Measurements from ENCODE around the gene TEKTIP1. TPM values are rescaled to one million over a fixed set of nuclear protein-coding genes. Genes with fewer than 3 reads are reported as not detected.

Gene TEKTIP1
- total and polyA plus RNA-seq, 2 of the 4 experiments (the other 2 are of a cell fraction): not detected

GRCh38 chr19:3519126-3519525 is 19.8 kb upstream of the TEKTIP1 start:
- no peak overlapping the region for H3K4ac ChIP-seq (ENCODE audit: low read depth, low read length)
- no peak overlapping the region for H4K91ac ChIP-seq (ENCODE audit: insufficient read depth, low read depth, low read length)
- no peak overlapping the region for H2BK120ac ChIP-seq (ENCODE audit: low read depth, low read length)
- no peak overlapping the region for H2AK5ac ChIP-seq (ENCODE audit: low read depth, low read length)
- no peak overlapping the region for H3K18ac ChIP-seq (ENCODE audit: low read depth, low read length)
- no peak overlapping the region for H3K56ac ChIP-seq (ENCODE audit: extremely low read depth, insufficient read depth, low read length)
- TF ChIP-seq RAD21 (IDR thresholded peaks at IDR 0.05; ENCODE audit: low read length) (no peak), CTCF (conservative IDR thresholded peaks at IDR 0.05; ENCODE audit: low read depth, low read length) (no peak), RCOR1 (IDR thresholded peaks at IDR 0.05; ENCODE audit: insufficient replicate concordance, low read length) (no peak), CEBPB (IDR thresholded peaks at IDR 0.05; ENCODE audit: low read depth, low read length) (no peak), SMC3 (IDR thresholded peaks at IDR 0.05; ENCODE audit: low read depth, low read length) (no peak), MAFK (IDR thresholded peaks at IDR 0.05; ENCODE audit: low read depth, low read length) (no peak), POLR2A (IDR thresholded peaks at IDR 0.05; ENCODE audit: low read depth, low read length) (no peak), MAZ (IDR thresholded peaks at IDR 0.05; ENCODE audit: borderline replicate concordance, low read depth, low read length) (no peak), NFE2L2 (IDR thresholded peaks at IDR 0.05; ENCODE audit: low read depth, low read length) (no peak), CHD1 (IDR thresholded peaks at IDR 0.05; ENCODE audit: low read depth, low read length) (no peak)
- no peaks in the 10 kb centered on the region for H3K9me3 ChIP-seq (ENCODE audit: control insufficient read depth, insufficient read depth, low read length)
- 93% methylated on average over 15 of the region's 18 CpGs; no CpG with 5 or more reads in 1 of the 2 experiments for WGBS, 2 experiments (ENCODE audit: extremely low coverage in 2 of 2, insufficient read length in 1 of 2)
- ChIA-PET POLR2A (ENCODE audit: unreplicated experiment) (interaction anchor here (0.5 kb wide), 1 partner anchor 12 kb away, joined by 4 read pairs; no protein-coding TSS in a partner anchor), CTCF (no interaction called here)
- in situ Hi-C loops (cut with MboI; ENCODE audit: low sequenced_read_pairs) (no loop called here), intact Hi-C loops (cut with micrococcal nuclease) (no loop called here), dilution Hi-C loops (cut with HindIII; ENCODE audit: low sequenced_read_pairs, unreplicated experiment) (no loop called here)
- H3K4me3 ChIP-seq (ENCODE audit: insufficient read depth, low read depth, low read length): no peak overlapping the region
- no peak overlapping the region for H2BK5ac ChIP-seq (ENCODE audit: low read depth, low read length, poor library complexity, severe bottlenecking)
- peaks cover 9% of the 10 kb centered on the region for H3K4me1 ChIP-seq (ENCODE audit: control insufficient read depth, insufficient read depth, low read length)
- DNase-seq: no peak
- no peak overlapping the region for H4K8ac ChIP-seq (ENCODE audit: low read depth in 2 of 2, low read length in 2 of 2)
- peaks cover 21% of the 10 kb centered on the region for H3K9me1 ChIP-seq (ENCODE audit: insufficient read depth, low read length)
- H3K9ac ChIP-seq (ENCODE audit: low read depth, low read length): no peak overlapping the region
- H3K27ac ChIP-seq (ENCODE audit: insufficient read depth, low read length): no peak overlapping the region
- H3K27me3 ChIP-seq (ENCODE audit: control insufficient read depth, insufficient read depth, low read length): no peaks in the 10 kb centered on the region
- no peak overlapping the region for H2AK9ac ChIP-seq (replicated peaks; ENCODE audit: low read depth, low read length, poor library complexity)
- H3K79me1 ChIP-seq (ENCODE audit: low read depth in 1 of 2, low read length in 2 of 2): peaks cover 15 to 93% of the 10 kb centered on the region in 2 experiments
- no peak overlapping the region for H3K23ac ChIP-seq (ENCODE audit: low read depth, low read length)
- H2BK15ac ChIP-seq (ENCODE audit: low read depth, low read length): no peak overlapping the region
- no peak overlapping the region for H2BK20ac ChIP-seq (ENCODE audit: low read depth, low read length)
- no TSS peak for BruUV-seq (replicated peaks)
- H4K5ac ChIP-seq (ENCODE audit: low read depth, low read length): no peak overlapping the region
- peaks cover 21% of the 10 kb centered on the region; the same call in 1 of the 2 replicates for H3K36me3 ChIP-seq (ENCODE audit: control insufficient read depth, insufficient read depth, low read length)
- H3K4me2 ChIP-seq (ENCODE audit: low read depth, low read length): no peak overlapping the region
- peaks cover 99% of the 10 kb centered on the region for H4K20me1 ChIP-seq (ENCODE audit: insufficient read depth, low read length)
- ATAC-seq (ENCODE audit: low read depth): no peak
- H3K14ac ChIP-seq (replicated peaks; ENCODE audit: low read depth, low read length): no peak overlapping the region
- no peak overlapping the region for H2AFZ ChIP-seq (replicated peaks; ENCODE audit: low read length, poor library complexity)

Data from IMR-90 (cell line).